ENCODE measurements around the gene ASZ1. TPM values are rescaled to one million over a fixed set of nuclear protein-coding genes. Genes with fewer than 3 reads are reported as not detected.

The ASZ1 gene
- total RNA-seq, 1 experiment from 2014 or later: not detected

GRCh38 chr7:117385363-117386109, 41.8 kb downstream of the ASZ1 start:
- H3K36me3 ChIP-seq (ENCODE audit: control insufficient read depth, insufficient read depth, low read length): no peaks in the 10 kb centered on the region
- TF ChIP-seq, protein P1, sequence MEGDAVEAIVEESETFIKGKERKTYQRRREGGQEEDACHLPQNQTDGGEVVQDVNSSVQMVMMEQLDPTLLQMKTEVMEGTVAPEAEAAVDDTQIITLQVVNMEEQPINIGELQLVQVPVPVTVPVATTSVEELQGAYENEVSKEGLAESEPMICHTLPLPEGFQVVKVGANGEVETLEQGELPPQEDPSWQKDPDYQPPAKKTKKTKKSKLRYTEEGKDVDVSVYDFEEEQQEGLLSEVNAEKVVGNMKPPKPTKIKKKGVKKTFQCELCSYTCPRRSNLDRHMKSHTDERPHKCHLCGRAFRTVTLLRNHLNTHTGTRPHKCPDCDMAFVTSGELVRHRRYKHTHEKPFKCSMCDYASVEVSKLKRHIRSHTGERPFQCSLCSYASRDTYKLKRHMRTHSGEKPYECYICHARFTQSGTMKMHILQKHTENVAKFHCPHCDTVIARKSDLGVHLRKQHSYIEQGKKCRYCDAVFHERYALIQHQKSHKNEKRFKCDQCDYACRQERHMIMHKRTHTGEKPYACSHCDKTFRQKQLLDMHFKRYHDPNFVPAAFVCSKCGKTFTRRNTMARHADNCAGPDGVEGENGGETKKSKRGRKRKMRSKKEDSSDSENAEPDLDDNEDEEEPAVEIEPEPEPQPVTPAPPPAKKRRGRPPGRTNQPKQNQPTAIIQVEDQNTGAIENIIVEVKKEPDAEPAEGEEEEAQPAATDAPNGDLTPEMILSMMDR (IDR thresholded peaks at IDR 0.05): peak; percentile 62; the same call in 1 of the 2 replicates
- no peak for TF ChIP-seq TCF7L2 (IDR thresholded peaks at IDR 0.05; ENCODE audit: low read depth, low read length)
- no peaks in the 10 kb centered on the region for H3K9me3 ChIP-seq (ENCODE audit: control insufficient read depth, insufficient read depth, low read depth, low read length)
- no peaks in the 10 kb centered on the region; the same call in 1 of the 2 replicates for H3K27me3 ChIP-seq (ENCODE audit: control insufficient read depth, insufficient read depth, low read length)
- CTCF ChIA-PET: interaction anchor here (0.7 kb wide), 1 partner anchor 1126 kb away, joined by 3 read pairs; no protein-coding TSS in a partner anchor
- intact Hi-C loops (cut with micrococcal nuclease; ENCODE audit: unreplicated experiment): loop anchor here (2.0 to 5.0 kb wide), 2 partner anchors 173 to 398 kb away; no protein-coding TSS in a partner anchor
- peaks cover 2% of the 10 kb centered on the region; the same call in 1 of the 2 replicates for H3K4me1 ChIP-seq (ENCODE audit: control insufficient read depth, insufficient read depth, low read length)
- in situ Hi-C loops (cut with HindIII; ENCODE audit: low pct_unique_long_range_greater_than_20kb, low sequenced_read_pairs): no loop called here
- POLR2A ChIA-PET: no interaction called here
- DNase-seq (ENCODE audit: low read depth, low spot score) (peak; percentile 24), ATAC-seq (peak; percentile 83)
- no TSS peak for BruUV-seq (replicated peaks)
- H3K4me3 ChIP-seq (ENCODE audit: low read depth in 2 of 2, low read length in 2 of 2): no peak overlapping the region
- 0 out of 2 replicates have a peak overlapping the region, but pooled peaks have one; percentile 26 for H3K27ac ChIP-seq (ENCODE audit: low read length)

GRCh38 chr7:117384688-117385362, 42.5 kb downstream of the ASZ1 start:
- POLR2A ChIA-PET: no interaction called here
- in situ Hi-C loops (cut with HindIII; ENCODE audit: low pct_unique_long_range_greater_than_20kb, low sequenced_read_pairs): no loop called here
- ATAC-seq: no peak

DNA sequence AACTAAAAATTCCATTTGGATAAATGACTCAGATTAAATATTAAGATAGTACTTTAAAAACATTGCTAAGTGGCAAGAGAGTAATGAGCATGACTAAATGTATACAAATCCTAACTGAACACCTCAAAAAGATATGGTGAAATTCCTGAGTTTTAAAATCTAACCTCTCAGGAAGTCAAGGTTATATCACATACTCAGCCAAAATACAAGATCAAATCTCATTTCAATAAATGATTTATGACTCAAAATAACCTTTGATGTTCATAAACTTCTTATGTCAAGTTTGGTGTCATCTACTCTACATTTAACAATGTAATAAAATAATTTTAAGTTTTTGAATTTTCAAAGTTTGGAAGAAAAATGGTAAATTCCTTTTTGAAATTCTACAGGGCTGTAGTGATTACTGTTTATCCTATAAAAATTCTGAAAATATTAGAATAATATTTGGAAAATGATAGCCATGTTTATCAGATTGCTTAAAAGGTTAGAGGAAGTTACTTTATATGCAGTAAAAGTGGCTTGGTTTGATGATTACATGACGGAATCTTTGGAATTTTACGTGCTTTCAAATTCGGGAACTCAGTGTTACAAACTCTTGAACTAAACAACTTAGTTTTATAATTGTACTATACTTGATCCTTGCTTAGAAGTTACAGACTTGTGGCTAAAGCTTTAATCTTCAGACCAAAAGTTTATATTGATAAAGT, 43.7 kb downstream of the ASZ1 start:
- no peak overlapping the region for H3K27ac ChIP-seq (ENCODE audit: low read length)
- ATAC-seq (no peak), DNase-seq (ENCODE audit: low read depth, low spot score) (no peak)
- no peak overlapping the region for H3K4me3 ChIP-seq (ENCODE audit: low read depth in 2 of 2, low read length in 2 of 2)
- TF ChIP-seq, protein P2, sequence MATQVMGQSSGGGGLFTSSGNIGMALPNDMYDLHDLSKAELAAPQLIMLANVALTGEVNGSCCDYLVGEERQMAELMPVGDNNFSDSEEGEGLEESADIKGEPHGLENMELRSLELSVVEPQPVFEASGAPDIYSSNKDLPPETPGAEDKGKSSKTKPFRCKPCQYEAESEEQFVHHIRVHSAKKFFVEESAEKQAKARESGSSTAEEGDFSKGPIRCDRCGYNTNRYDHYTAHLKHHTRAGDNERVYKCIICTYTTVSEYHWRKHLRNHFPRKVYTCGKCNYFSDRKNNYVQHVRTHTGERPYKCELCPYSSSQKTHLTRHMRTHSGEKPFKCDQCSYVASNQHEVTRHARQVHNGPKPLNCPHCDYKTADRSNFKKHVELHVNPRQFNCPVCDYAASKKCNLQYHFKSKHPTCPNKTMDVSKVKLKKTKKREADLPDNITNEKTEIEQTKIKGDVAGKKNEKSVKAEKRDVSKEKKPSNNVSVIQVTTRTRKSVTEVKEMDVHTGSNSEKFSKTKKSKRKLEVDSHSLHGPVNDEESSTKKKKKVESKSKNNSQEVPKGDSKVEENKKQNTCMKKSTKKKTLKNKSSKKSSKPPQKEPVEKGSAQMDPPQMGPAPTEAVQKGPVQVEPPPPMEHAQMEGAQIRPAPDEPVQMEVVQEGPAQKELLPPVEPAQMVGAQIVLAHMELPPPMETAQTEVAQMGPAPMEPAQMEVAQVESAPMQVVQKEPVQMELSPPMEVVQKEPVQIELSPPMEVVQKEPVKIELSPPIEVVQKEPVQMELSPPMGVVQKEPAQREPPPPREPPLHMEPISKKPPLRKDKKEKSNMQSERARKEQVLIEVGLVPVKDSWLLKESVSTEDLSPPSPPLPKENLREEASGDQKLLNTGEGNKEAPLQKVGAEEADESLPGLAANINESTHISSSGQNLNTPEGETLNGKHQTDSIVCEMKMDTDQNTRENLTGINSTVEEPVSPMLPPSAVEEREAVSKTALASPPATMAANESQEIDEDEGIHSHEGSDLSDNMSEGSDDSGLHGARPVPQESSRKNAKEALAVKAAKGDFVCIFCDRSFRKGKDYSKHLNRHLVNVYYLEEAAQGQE (IDR thresholded peaks at IDR 0.05; ENCODE audit: insufficient read depth in 1 of 2, low read depth in 2 of 2, low read length in 1 of 2): no peak
- TF ChIP-seq SIN3A (IDR thresholded peaks at IDR 0.05; ENCODE audit: borderline replicate concordance, insufficient read depth, low read depth, low read length) (no peak), TCF7L2 (IDR thresholded peaks at IDR 0.05; ENCODE audit: low read depth, low read length) (no peak), POLR2AphosphoS5 (IDR thresholded peaks at IDR 0.05; ENCODE audit: low read depth, low read length) (no peak)
- TF ChIP-seq, protein P1 (IDR thresholded peaks at IDR 0.05): no peak
- CTCF ChIA-PET: no interaction called here
- peaks cover 3% of the 10 kb centered on the region for H3K27me3 ChIP-seq (ENCODE audit: control insufficient read depth, insufficient read depth, low read length)
- in situ Hi-C loops (cut with HindIII; ENCODE audit: low pct_unique_long_range_greater_than_20kb, low sequenced_read_pairs) (no loop called here), intact Hi-C loops (cut with micrococcal nuclease; ENCODE audit: unreplicated experiment) (loop anchor here (2.0 to 5.0 kb wide), 2 partner anchors 171 to 451 kb away; no protein-coding TSS in a partner anchor)
- no peaks in the 10 kb centered on the region for H3K9me3 ChIP-seq (ENCODE audit: control insufficient read depth, insufficient read depth, low read depth, low read length)
- BruUV-seq (replicated peaks): no TSS peak
- POLR2A ChIA-PET: no interaction called here
- peaks cover 2% of the 10 kb centered on the region; the same call in 1 of the 2 replicates for H3K4me1 ChIP-seq (ENCODE audit: control insufficient read depth, insufficient read depth, low read length)
- H3K36me3 ChIP-seq (ENCODE audit: control insufficient read depth, insufficient read depth, low read length): no peaks in the 10 kb centered on the region

More at GRCh38 chr7:117384688-117385362, 42.5 kb downstream of the ASZ1 start:
- no peak for DNase-seq (ENCODE audit: low read depth, low spot score)
- Histone ChIP-seq H3K27me3 (ENCODE audit: control insufficient read depth, insufficient read depth, low read length) (peaks cover 3% of the 10 kb centered on the region), H3K27ac (ENCODE audit: low read length) (no peak overlapping the region), H3K9me3 (ENCODE audit: control insufficient read depth, insufficient read depth, low read depth, low read length) (no peaks in the 10 kb centered on the region), H3K36me3 (ENCODE audit: control insufficient read depth, insufficient read depth, low read length) (no peaks in the 10 kb centered on the region), H3K4me3 (ENCODE audit: low read depth in 2 of 2, low read length in 2 of 2) (no peak overlapping the region), H3K4me1 (ENCODE audit: control insufficient read depth, insufficient read depth, low read length) (peaks cover 2% of the 10 kb centered on the region; the same call in 1 of the 2 replicates)
- no TSS peak for BruUV-seq (replicated peaks)
- TF ChIP-seq SIN3A (IDR thresholded peaks at IDR 0.05; ENCODE audit: borderline replicate concordance, insufficient read depth, low read depth, low read length) (no peak), TCF7L2 (IDR thresholded peaks at IDR 0.05; ENCODE audit: low read depth, low read length) (peak; percentile 45; the same call in 1 of the 2 replicates)
- intact Hi-C loops (cut with micrococcal nuclease; ENCODE audit: unreplicated experiment): loop anchor here (2.0 to 5.0 kb wide), 3 partner anchors 172 to 453 kb away; no protein-coding TSS in a partner anchor
- CTCF ChIA-PET: interaction anchor here (0.7 kb wide), 1 partner anchor 1125 kb away, joined by 3 read pairs; no protein-coding TSS in a partner anchor

Measured in Panc1 (cell line).